SJCRH30 (cell line): ENCODE measurements around the gene JPH3. TPM values are rescaled to one million over a fixed set of nuclear protein-coding genes. Genes with fewer than 3 reads are reported as not detected.

Experiments used
- DNase-seq, 2 experiments: peaks; one replicate each; pipeline ENCODE4 v3.0.0-alpha.2; 2015 to 2020
- H3K27ac ChIP-seq: fragments of 250-450 bp; sonication (Bioruptor Pico); 2 replicates; pipeline ENCODE4 v1.5.1; 2020; ENCODE audit warnings: mild to moderate bottlenecking, moderate library complexity
- H3K27me3 ChIP-seq: fragments of 250-450 bp; sonication (Bioruptor Pico); 2 replicates; pipeline ENCODE4 v1.5.1; 2020; ENCODE audit warnings: mild to moderate bottlenecking, moderate library complexity
- H3K36me3 ChIP-seq: fragments of 250-450 bp; sonication (Bioruptor Pico); 2 replicates; pipeline ENCODE4 v1.5.1; 2020; ENCODE audit warnings: mild to moderate bottlenecking, moderate library complexity
- H3K4me1 ChIP-seq: fragments of 250-450 bp; sonication (Bioruptor Pico); 2 replicates; pipeline ENCODE4 v1.5.1; 2020; ENCODE audit warnings: mild to moderate bottlenecking, moderate library complexity
- H3K4me3 ChIP-seq: fragments of 250-450 bp; sonication (Bioruptor Pico); 2 replicates; pipeline ENCODE4 v1.5.1; 2020; ENCODE audit warnings: mild to moderate bottlenecking, moderate library complexity
- H3K9me3 ChIP-seq: fragments of 250-450 bp; sonication (Bioruptor Pico); replicated peaks from 2 replicates; pipeline ENCODE4 v1.5.1; 2020; ENCODE audit warnings: mild to moderate bottlenecking, moderate library complexity
- total RNA-seq: library from RNA; depleted of rRNA; stranded (reverse); fragments of >200 nt; shearing (Covaris generic); gene quantifications from 2 replicates; pipeline ENCODE4 v1.2.3, GENCODE V29; 2014

The JPH3 gene
- total RNA-seq, 1 experiment from 2014 or later, result not detected

GRCh38 chr16:87583453-87584131 is 18.7 kb upstream of the JPH3 start:
- Histone ChIP-seq H3K36me3 (no peaks in the 10 kb centered on the region), H3K4me1 (peaks cover 10% of the 10 kb centered on the region), H3K27ac (no peak overlapping the region), H3K27me3 (no peaks in the 10 kb centered on the region), H3K9me3 (no peaks in the 10 kb centered on the region), H3K4me3 (no peak overlapping the region)
- no peak for DNase-seq

DNA sequence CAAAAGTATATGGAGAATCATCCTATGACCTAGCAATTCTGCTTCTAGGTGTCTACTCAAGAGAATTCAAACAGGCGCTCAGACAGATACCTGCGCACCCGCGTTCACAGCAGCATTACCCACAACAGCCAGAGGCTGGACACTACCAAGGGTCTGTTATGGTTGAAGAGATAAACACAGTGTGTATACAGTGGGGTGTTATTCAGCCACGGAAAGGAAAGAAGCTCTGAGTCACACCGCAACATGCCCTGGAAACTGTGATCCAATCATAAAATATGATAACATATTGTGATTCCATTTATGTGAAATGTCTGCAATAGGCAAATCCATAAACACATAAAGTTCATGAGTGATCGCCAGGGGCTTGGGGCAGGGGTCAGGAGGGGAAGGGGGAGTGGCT is 18.0 kb upstream of the JPH3 start:
- peaks cover 10% of the 10 kb centered on the region for H3K4me1 ChIP-seq
- no peaks in the 10 kb centered on the region for H3K27me3 ChIP-seq
- H3K4me3 ChIP-seq, result no peak overlapping the region
- H3K27ac ChIP-seq, result no peak overlapping the region
- H3K36me3 ChIP-seq, result no peaks in the 10 kb centered on the region
- no peak for DNase-seq
- H3K9me3 ChIP-seq, result no peaks in the 10 kb centered on the region

GRCh38 chr16:87584975-87585374 is 17.3 kb upstream of the JPH3 start:
- H3K9me3 ChIP-seq, result no peaks in the 10 kb centered on the region
- no peak overlapping the region for H3K4me3 ChIP-seq
- no peak overlapping the region for H3K27ac ChIP-seq
- DNase-seq, result no peak
- no peaks in the 10 kb centered on the region for H3K36me3 ChIP-seq
- H3K27me3 ChIP-seq, result no peaks in the 10 kb centered on the region
- H3K4me1 ChIP-seq, result peaks cover 10% of the 10 kb centered on the region

DNA sequence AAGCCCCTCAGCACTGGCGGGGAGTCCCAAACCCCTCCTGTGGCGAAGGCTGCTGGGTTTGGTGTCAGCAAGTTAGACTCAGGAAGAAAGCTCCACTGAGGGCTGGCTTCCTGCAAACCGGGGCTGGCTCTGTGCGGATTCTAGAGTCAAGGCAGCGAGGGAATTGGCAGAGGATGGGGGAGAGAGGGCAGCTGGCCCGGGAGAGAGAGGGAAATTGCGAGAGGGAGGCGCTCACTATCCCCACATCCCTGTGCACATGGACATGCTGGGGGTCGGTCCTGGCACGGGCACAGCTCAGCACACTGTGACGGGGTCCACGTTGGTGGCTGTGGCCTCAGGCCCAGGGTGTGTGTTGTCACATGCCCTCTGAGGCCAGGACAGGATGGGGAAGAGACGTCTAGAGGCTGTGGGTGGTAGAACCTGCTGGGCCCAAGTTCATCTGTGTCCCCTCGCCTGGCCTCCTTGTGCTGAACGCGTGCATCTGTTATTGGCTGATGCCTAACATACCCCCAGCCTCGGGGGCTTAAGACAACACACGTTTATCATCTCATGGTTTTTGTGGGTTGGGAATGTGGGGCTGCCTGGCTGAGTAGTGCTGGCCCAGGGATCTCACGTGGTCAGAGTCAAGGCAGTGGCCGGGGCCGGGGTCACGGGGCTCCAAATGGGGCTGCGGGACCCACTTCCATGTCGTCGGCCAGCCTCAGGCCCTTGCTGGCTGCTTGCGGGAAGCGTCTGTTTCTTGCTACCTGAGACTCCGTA is 16.7 kb upstream of the JPH3 start:
- Histone ChIP-seq H3K27me3 (no peaks in the 10 kb centered on the region), H3K4me3 (no peak overlapping the region), H3K36me3 (no peaks in the 10 kb centered on the region), H3K27ac (no peak overlapping the region), H3K4me1 (peaks cover 10% of the 10 kb centered on the region), H3K9me3 (no peaks in the 10 kb centered on the region)
- no peak for DNase-seq

GRCh38 chr16:87586201-87586782 is 16.0 kb upstream of the JPH3 start:
- Histone ChIP-seq H3K27ac (no peak overlapping the region), H3K4me3 (no peak overlapping the region), H3K27me3 (no peaks in the 10 kb centered on the region), H3K4me1 (peaks cover 8% of the 10 kb centered on the region), H3K36me3 (no peaks in the 10 kb centered on the region), H3K9me3 (no peaks in the 10 kb centered on the region)
- no peak for DNase-seq

GRCh38 chr16:87587636-87588035 is 14.7 kb upstream of the JPH3 start:
- no peak for DNase-seq
- H3K27me3 ChIP-seq, result no peaks in the 10 kb centered on the region
- H3K36me3 ChIP-seq, result no peaks in the 10 kb centered on the region
- peaks cover 2% of the 10 kb centered on the region; the same call in 1 of the 2 replicates for H3K4me1 ChIP-seq
- no peak overlapping the region for H3K27ac ChIP-seq
- H3K4me3 ChIP-seq, result no peak overlapping the region
- no peaks in the 10 kb centered on the region for H3K9me3 ChIP-seq

DNA sequence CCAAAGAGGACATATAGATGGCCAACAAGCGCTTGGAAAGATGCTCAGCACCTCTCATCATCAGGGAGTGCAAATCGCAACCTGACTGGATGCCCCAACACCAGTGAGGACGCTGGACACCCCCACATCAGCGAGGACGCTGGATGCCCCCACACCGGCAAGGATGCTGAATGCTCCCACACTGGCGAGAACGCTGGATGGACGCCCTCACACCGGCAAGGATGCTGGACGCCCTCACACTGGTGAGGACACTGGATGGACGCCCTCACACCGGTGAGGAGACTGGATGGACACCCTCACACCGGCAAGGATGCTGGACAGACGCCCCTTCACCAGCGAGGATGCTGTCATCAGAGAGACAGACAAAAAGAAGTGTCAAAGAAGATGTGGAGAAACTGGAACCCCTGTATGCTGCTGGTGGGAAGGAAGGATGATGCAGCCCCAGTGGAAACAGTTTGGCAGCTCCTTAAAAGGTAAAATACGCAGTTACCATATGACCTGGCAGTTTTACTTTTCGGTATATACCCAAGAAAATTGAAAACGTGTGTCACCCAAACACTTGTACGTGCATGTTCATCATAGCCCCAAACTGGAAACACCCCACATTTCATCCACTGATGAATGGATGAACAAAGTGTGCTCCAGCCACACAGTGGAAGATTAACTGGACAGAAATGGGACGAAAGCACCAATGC is 10.1 kb upstream of the JPH3 start:
- Histone ChIP-seq H3K27ac (no peak overlapping the region), H3K27me3 (no peaks in the 10 kb centered on the region), H3K4me3 (no peak overlapping the region), H3K4me1 (no peaks in the 10 kb centered on the region), H3K9me3 (no peaks in the 10 kb centered on the region), H3K36me3 (no peaks in the 10 kb centered on the region)
- DNase-seq, result no peak

GRCh38 chr16:87593710-87594258 is 8.5 kb upstream of the JPH3 start:
- Histone ChIP-seq H3K9me3 (no peaks in the 10 kb centered on the region), H3K27ac (no peak overlapping the region), H3K27me3 (no peaks in the 10 kb centered on the region), H3K4me3 (no peak overlapping the region), H3K4me1 (no peaks in the 10 kb centered on the region), H3K36me3 (no peaks in the 10 kb centered on the region)
- no peak for DNase-seq

GRCh38 chr16:87595712-87596111 is 6.6 kb upstream of the JPH3 start:
- no peaks in the 10 kb centered on the region for H3K4me1 ChIP-seq
- H3K27me3 ChIP-seq, result no peaks in the 10 kb centered on the region
- H3K36me3 ChIP-seq, result no peaks in the 10 kb centered on the region
- H3K27ac ChIP-seq, result no peak overlapping the region
- no peak overlapping the region for H3K4me3 ChIP-seq
- DNase-seq, result no peak
- no peaks in the 10 kb centered on the region for H3K9me3 ChIP-seq

GRCh38 chr16:87597324-87597830 is 4.9 kb upstream of the JPH3 start:
- Histone ChIP-seq H3K9me3 (no peaks in the 10 kb centered on the region), H3K4me1 (no peaks in the 10 kb centered on the region)

DNA sequence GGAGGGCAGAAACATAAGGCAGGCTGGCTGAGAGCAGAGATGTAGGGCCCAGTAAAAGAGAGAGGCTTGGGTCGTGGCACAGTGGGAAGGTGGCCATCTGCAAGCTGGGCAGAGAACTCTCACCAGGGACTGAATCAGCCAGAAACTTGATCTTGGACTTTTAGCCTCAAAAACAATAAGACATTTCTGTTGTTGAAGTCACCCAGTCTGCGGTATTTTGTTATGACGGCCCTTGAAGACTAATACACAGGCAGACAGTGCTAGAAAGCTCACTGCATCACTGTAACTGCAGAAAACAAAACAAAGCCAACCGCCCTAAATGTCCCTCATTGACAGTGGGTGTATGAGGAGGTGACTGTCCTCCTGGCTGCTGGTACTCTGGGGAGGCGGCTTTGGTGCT is 3.9 kb upstream of the JPH3 start:
- H3K36me3 ChIP-seq, result no peaks in the 10 kb centered on the region
- H3K4me3 ChIP-seq, result no peak overlapping the region
- H3K4me1 ChIP-seq, result no peaks in the 10 kb centered on the region
- no peak overlapping the region for H3K27ac ChIP-seq
- no peaks in the 10 kb centered on the region for H3K9me3 ChIP-seq
- no peaks in the 10 kb centered on the region; the same call in 1 of the 2 replicates for H3K27me3 ChIP-seq
- DNase-seq, result no peak

More at GRCh38 chr16:87597324-87597830, 4.9 kb upstream of the JPH3 start:
- Histone ChIP-seq H3K27ac (no peak overlapping the region), H3K27me3 (no peaks in the 10 kb centered on the region), H3K36me3 (no peaks in the 10 kb centered on the region), H3K4me3 (no peak overlapping the region)
- no peak for DNase-seq

GRCh38 chr16:87600246-87600645 is 2.1 kb upstream of the JPH3 start:
- H3K4me1 ChIP-seq, result no peaks in the 10 kb centered on the region
- DNase-seq, result no peak
- no peaks in the 10 kb centered on the region for H3K36me3 ChIP-seq
- no peaks in the 10 kb centered on the region for H3K9me3 ChIP-seq
- H3K4me3 ChIP-seq, result no peak overlapping the region
- no peak overlapping the region for H3K27ac ChIP-seq
- H3K27me3 ChIP-seq, result no peaks in the 10 kb centered on the region; the same call in 1 of the 2 replicates

GRCh38 chr16:87601401-87601981 is 817 bp upstream of the JPH3 start:
- no peaks in the 10 kb centered on the region for H3K4me1 ChIP-seq
- H3K4me3 ChIP-seq, result no peak overlapping the region
- H3K9me3 ChIP-seq, result no peaks in the 10 kb centered on the region
- DNase-seq, result no peak
- H3K27ac ChIP-seq, result no peak overlapping the region
- H3K36me3 ChIP-seq, result no peaks in the 10 kb centered on the region
- H3K27me3 ChIP-seq, result no peaks in the 10 kb centered on the region; the same call in 1 of the 2 replicates
